NB4 (cell line): ENCODE results near the gene MYO10.

Experiments
- CTCF ChIP-seq: IDR thresholded peaks from one replicate; pipeline ENCODE4 v1.5.1; 2012; ENCODE audit warnings: low read depth, low read length
- MAX ChIP-seq: IDR thresholded peaks from 2 replicates; pipeline ENCODE4 v1.6.1; 2011; ENCODE audit warnings: low read depth, low read length
- MYC ChIP-seq: IDR thresholded peaks from 2 replicates; pipeline ENCODE4 v1.6.1; 2011; ENCODE audit warnings: low read depth, low read length
- POLR2A ChIP-seq: IDR thresholded peaks from 2 replicates; pipeline ENCODE4 v1.6.1; 2011; ENCODE audit warnings: mild to moderate bottlenecking; ENCODE audit not compliant: insufficient read length; ENCODE audit errors: extremely low read depth

- no peak for TF ChIP-seq CTCF
- TF ChIP-seq POLR2A = no peak
- no peak for TF ChIP-seq MYC
- no peak for TF ChIP-seq MAX
Observed at GRCh38 chr5:16666130-16666882, 269.8 kb downstream of the MYO10 start.
